Measurements from ENCODE around the gene LEFTY1.

DNA sequence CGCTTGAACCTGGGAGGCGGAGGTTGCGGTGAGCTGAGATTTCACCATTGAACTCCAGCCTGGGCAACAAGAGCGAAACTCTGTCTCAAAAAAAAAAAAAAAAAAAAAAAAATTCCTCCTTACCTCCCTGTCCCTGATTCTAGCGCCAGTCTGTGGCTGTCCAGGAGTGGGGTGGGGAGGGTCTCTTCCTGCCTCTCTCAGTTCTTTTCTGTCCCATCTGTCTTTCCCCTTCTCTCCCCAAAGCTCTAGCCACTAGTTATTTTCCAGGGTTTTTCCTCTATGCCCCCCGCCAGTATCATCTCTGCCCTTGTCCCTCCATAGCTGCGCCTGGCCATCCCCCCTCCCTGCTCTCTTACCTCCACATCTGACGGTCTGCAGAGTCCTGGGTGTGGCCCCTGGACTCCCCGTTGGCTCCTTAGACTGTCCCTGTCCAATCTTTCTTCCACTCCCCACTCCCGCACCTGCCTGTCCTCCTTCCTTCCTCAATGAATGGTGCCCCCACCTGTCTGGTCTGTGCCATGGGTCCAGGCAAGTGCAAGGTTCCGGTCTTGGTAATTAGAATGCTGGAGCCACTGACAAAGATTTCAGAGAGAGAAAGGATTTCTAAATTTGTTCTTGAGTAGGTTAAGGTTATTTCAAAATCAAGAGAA is 5.2 kb downstream of the LEFTY1 start:
- TF ChIP-seq, protein P1, sequence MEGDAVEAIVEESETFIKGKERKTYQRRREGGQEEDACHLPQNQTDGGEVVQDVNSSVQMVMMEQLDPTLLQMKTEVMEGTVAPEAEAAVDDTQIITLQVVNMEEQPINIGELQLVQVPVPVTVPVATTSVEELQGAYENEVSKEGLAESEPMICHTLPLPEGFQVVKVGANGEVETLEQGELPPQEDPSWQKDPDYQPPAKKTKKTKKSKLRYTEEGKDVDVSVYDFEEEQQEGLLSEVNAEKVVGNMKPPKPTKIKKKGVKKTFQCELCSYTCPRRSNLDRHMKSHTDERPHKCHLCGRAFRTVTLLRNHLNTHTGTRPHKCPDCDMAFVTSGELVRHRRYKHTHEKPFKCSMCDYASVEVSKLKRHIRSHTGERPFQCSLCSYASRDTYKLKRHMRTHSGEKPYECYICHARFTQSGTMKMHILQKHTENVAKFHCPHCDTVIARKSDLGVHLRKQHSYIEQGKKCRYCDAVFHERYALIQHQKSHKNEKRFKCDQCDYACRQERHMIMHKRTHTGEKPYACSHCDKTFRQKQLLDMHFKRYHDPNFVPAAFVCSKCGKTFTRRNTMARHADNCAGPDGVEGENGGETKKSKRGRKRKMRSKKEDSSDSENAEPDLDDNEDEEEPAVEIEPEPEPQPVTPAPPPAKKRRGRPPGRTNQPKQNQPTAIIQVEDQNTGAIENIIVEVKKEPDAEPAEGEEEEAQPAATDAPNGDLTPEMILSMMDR (IDR thresholded peaks at IDR 0.05; ENCODE audit: insufficient read depth, low read length): no peak
- no peak for TF ChIP-seq GABPA (IDR thresholded peaks at IDR 0.05; ENCODE audit: low read depth)
